NCI-H69 (cell line): ENCODE results near the gene PDE6A.
A peak's percentile ranks its signal among the peaks of the same experiment; 100 is the strongest.
"Not testable (repeated sequence)": the region's sequence is repeated elsewhere in the genome, so short reads cannot be mapped to it uniquely, and the experiment has no call there.

Source experiments
- DNase-seq: peaks from one replicate; lab custom pipeline; 2025; lab: John Stamatoyannopoulos, UW

The PDE6A gene

GRCh38 chr5:149860801-149861322 is 83.7 kb downstream of the PDE6A start:
- DNase-seq = no peak

DNA sequence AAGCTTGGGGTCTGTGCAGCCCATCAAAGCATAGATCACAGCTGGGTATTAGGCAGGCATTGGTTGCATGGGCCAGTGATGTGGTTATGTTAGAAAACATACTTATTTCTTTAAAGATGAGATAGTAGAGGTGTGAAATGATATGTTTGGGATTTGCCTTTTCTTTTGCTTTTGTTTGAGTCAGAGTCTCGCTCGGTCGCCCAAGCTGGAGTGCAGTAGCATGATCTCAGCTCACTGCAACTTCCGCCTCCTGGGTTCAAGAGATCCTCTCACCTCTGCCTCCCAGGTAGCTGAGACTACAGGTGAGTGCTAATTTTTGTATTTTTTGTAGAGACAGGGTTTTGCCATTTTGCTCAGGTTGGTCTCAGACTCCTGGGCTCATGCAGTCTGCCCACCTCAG is 84.8 kb downstream of the PDE6A start:
- DNase-seq = no peak

DNA sequence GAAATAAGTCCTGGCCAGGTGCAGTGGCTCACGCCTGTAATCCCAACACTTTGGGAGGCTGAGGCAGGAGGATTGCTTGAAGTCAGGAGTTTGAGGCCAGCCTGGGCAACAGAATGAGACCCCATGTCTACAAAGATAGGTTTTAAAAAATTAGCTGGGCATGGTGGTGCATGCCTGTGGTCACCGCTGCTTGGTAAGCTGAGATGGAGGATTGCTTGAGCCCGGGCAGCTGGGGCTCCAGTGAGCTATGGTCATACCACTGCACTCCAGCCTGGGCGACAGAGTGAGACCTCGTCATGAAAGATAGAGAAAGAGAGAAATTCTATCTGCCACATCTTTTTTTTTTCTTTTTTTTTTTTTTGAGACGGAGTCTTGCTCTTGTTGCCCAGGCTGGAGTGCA is 86.1 kb downstream of the PDE6A start:
- not testable (repeated sequence) for DNase-seq

- DNase-seq = peak; percentile 90
These were observed 87.1 kb downstream of the PDE6A start for GRCh38 chr5:149857499-149857898.

DNA sequence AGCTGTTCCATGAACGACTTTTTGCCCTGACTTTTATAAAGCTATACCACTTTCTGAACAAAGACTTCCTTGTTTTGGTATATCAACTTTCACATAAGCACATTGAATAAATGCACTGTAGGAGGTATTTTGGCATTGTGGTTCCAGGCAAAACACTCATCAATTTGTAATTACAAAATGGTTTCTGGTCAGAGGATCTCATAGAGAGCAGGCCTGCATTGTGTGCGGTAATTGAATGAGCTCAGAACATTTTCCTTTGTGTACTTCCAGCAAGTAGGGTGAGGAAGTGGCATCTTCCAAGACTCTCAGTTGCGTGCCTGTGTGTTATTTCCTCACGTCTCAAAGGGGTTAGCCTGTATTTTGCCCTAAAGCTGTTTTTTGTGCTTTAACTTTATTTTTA is 89.2 kb downstream of the PDE6A start:
- peak; percentile 85 for DNase-seq

GRCh38 chr5:149854866-149855265 is 89.7 kb downstream of the PDE6A start:
- no peak for DNase-seq

- no peak for DNase-seq
These were observed 90.9 kb downstream of the PDE6A start for GRCh38 chr5:149853701-149854100.

- DNase-seq = no peak
These were observed 91.3 kb downstream of the PDE6A start for GRCh38 chr5:149853331-149853648.

DNA sequence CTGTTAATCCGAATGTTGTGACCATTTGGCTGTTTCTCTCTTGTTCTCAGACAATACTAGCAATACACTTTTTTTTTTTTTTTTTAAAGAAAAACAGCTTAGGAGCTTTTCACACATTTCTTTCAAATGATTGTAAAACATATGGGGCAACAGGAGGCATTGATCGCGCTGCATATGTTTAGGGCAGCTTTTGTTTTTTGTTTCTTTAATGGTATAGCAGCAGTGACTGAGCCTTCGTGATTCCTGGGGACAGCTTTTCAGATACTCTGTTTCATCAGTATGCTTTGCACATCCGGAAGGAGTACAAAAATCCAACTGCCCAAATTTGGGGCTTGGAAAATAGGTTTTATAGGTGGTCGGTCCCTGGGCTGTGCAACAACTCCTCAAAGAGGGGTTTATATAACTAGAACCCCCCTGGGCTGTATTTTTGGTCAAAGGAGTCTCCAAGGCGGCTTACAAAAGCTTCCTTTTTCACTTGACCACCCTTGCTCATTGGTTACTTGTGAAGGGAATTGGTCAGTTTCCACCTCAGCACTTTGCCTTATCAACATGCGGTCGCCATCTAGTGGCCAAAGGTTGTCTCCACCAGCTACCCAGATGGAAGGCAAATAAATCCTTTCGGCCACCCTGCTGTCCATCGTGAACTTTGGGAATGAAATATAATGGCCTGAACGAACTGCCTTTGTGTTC is 91.8 kb downstream of the PDE6A start:
- peak; percentile 83 for DNase-seq

DNA sequence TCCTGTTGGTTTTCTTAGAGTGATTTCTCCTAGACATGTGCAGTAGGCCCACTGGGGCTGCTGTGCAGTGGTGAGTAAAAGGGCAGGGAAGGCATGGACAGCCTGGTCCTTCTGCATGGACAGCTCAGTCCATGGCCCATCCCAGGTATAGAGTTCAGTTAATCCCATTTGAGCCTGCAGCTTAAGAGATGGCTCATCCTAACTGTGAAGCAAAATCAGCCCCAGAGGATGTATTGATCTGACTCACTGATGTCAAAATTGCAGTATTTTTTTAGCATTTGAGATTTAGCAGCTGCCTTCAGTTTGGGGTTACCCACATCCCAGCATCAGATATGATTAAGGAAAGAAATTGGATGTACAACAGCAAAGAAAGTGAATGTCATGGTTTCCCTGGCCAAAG is 93.4 kb downstream of the PDE6A start:
- DNase-seq = no peak

GRCh38 chr5:149849966-149850910 is 94.4 kb downstream of the PDE6A start:
- DNase-seq = no peak

GRCh38 chr5:149849280-149849965 is 95.2 kb downstream of the PDE6A start:
- DNase-seq = no peak

DNA sequence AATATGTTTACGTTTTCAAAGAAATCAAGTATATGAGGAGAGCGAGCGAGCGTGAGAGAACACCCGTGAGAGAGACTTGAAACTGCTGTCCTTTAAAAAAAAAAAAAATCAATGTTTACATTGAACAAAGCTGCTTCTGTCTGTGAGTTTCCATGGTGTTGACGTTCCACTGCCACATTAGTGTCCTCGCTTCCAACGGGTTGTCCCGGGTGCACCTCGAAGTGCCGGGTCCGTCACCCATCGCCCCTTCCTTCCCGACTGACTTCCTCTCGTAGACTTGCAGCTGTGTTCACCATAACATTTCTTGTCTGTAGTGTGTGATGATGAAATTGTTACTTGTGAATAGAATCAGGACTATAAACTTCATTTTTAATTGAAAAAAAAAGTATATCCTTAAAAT is 97.0 kb downstream of the PDE6A start:
- DNase-seq = no peak

- DNase-seq = no peak
These were observed 98.6 kb downstream of the PDE6A start for GRCh38 chr5:149846021-149846420.

- DNase-seq = no peak
These were observed 99.0 kb downstream of the PDE6A start for GRCh38 chr5:149845601-149846000.

DNA sequence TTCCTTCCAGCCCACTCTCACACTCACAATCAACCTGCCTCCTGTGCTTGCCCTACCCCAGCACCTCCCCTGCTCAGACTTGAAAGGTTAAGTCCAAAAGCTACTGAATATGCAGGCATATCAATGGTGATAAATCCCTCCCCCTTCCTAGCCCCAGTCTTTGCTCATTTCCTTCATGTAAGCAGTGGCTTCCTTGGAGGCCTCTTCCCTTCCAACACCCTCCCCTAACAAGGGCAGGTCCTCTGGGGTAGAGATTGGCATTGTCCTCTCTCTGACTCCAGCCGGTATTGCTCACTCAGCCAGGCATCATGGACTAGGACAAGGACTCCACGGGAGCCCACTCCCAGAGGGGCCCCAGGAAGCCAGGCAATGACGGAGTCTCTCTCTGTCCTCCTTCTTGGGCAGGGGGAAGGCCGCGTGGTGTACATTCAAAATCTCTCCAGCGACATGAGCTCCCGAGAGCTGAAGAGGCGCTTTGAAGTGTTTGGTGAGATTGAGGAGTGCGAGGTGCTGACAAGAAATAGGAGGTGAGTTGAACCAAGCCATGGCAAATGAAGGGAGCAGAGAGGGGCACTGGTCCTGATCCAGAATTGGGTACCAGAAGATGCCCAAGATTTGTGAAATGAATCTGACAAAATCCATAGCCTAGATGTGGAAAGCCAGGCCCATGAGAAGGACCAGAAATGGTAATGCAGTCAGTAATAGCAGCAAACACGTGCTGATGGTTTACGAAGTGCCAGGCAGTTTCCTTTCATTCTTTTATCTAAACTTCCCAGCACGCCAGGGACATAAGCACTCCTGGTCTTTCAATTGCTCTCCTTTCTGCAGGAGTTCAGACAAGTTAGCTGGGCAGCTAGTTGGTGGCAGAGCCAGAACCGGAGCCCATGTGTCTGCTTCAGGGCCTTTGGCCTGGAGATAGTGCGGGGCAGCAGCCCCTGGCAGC is 102.5 kb downstream of the PDE6A start:
- no peak for DNase-seq

DNA sequence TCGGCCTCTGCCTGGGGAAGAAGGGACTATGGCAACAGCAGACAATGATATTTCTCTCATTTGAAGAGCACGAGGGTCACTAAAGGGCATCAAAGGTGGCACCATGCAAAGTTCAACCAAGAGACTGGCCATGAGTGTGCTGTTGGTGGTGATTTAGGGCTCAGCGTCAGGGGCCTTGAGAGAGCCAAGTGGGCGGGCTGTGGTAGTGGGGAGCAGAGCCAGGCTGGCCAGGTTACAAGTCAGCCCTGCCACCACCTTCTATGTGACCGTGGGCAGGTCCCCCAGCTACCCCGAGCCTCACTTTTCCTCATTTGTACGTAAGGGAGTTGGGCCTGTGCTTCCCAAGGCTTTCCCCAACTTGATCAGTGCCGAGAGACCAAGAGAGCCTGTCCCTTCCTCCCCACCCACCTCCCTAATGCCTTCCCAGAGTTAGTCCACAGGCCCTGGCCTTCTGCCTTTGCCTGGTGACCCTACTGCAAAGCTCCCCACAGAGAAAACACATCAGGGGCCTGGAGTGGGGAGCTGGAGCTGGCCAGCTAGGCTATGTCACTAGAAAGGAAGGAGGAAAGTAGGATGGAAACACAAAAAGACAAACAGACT is 104.3 kb downstream of the PDE6A start:
- no peak for DNase-seq

GRCh38 chr5:149839761-149840160 is 104.8 kb downstream of the PDE6A start:
- DNase-seq = no peak

DNA sequence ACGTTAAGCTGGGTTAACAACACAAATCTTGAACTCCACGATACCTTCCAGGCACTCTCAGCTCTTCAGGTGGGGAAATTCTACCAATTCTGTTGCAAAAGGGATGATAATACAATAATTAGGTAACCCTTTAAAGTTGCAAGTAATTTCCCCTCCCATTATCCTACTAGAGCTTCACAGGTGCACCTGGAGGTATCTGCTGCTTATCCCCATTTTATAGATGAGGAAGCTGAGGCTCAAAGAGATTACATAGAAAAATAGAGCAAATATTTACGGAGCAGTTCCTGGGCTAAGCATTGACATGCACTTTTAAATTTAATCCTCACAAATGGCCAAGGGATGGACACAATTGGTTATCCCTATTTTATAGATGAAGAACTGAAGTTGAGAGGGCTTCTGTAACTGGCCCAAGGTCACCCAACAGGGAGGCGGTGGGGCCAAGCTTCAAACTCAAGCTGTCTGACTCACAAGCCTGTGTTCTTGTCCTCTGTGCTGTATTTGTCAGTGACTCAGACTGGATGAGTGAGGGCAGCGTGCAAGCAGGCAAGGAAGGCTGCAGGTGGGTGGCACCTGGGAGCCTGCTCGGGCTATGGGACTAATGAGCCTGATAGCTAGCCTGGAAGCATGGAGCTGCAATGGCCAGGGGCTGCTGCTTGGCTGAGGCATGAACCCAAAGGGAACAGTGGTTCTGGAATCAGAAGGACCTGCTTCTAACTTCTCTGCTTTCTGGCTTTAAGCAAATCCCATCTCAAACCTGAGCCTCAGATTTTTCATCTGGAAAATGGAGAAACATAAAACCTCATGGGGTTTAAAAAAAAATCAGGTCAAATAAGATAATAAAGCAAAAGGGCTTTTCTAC is 105.5 kb downstream of the PDE6A start:
- DNase-seq = peak; percentile 8

DNA sequence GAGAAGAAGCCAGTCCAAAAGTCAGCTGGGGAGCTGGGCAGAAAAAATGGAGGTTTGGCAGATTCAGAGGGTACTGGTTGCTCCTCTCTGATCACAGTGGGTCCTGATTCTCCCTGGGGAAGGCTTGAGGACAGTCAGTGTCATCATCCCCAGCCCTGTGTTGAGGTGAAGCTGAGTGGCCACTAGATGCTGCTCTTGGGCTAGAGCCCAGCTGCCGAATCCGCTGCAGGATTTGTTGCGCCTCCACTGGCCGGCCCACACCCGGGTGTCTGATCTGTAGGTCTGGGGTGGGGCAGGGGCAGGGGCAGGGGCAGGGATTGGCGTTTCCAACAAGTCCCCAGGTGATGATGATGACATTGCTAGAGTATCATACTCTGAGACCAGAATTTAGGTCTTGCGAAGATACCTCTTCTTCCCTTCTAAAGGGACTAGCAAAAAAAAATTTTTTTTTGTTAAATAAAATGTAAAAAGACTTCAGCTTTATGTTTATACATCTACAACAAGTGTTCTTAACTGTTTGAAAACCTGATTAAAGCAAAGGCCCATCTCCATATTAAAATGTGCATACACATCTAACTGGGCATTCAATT is 106.8 kb downstream of the PDE6A start:
- DNase-seq = peak; percentile 51
